SK-N-MC (cell line): Measurements from ENCODE around the gene CAPN12.

Experiments used
- DNase-seq: peaks from one replicate; pipeline ENCODE4 v3.0.0-alpha.2; 2011; ENCODE audit warnings: low read depth, low spot score
- H3K27ac ChIP-seq: fragments of 200-600 bp; sonication (generic); 2 replicates; pipeline ENCODE4 v1.5.1; 2016; ENCODE audit warnings: mixed run types
- H3K36me3 ChIP-seq: fragments of 200-600 bp; sonication (generic); 2 replicates; pipeline ENCODE4 v1.6.1; 2017; ENCODE audit warnings: antibody characterized with exemption, low read length, mixed read lengths; ENCODE audit not compliant: insufficient read depth
- H3K4me3 ChIP-seq: fragments of 200-600 bp; sonication (generic); 2 replicates; pipeline ENCODE4 v1.5.1; 2016
- H3K9ac ChIP-seq: fragments of 200-600 bp; sonication (generic); 2 replicates; pipeline ENCODE4 v1.8.0; 2017; ENCODE audit warnings: mixed run types, mixed read lengths; ENCODE audit not compliant: insufficient read length
- H3K9me3 ChIP-seq: fragments of 200-600 bp; sonication (generic); 2 replicates; pipeline ENCODE4 v1.6.1; 2017; ENCODE audit warnings: low read depth, mild to moderate bottlenecking, antibody characterized with exemption, low read length, moderate library complexity, mixed read lengths
- EZH2 ChIP-seq: fragments of 200-600 bp; sonication (generic); IDR thresholded peaks from one replicate; pipeline ENCODE4 v1.6.1; 2017; ENCODE audit warnings: antibody characterized with exemption
- FOXP2 ChIP-seq: optimal IDR thresholded peaks from 2 replicates; pipeline ENCODE3; 2011; ENCODE audit warnings: mild to moderate bottlenecking, moderate library complexity; ENCODE audit not compliant: insufficient read depth; ENCODE audit errors: extremely low read length, control extremely low read depth
- POLR2AphosphoS5 ChIP-seq: IDR thresholded peaks from 2 replicates; pipeline ENCODE4 v1.6.1; 2012; ENCODE audit warnings: mild to moderate bottlenecking, low read depth, low read length, borderline replicate concordance

The CAPN12 gene

DNA sequence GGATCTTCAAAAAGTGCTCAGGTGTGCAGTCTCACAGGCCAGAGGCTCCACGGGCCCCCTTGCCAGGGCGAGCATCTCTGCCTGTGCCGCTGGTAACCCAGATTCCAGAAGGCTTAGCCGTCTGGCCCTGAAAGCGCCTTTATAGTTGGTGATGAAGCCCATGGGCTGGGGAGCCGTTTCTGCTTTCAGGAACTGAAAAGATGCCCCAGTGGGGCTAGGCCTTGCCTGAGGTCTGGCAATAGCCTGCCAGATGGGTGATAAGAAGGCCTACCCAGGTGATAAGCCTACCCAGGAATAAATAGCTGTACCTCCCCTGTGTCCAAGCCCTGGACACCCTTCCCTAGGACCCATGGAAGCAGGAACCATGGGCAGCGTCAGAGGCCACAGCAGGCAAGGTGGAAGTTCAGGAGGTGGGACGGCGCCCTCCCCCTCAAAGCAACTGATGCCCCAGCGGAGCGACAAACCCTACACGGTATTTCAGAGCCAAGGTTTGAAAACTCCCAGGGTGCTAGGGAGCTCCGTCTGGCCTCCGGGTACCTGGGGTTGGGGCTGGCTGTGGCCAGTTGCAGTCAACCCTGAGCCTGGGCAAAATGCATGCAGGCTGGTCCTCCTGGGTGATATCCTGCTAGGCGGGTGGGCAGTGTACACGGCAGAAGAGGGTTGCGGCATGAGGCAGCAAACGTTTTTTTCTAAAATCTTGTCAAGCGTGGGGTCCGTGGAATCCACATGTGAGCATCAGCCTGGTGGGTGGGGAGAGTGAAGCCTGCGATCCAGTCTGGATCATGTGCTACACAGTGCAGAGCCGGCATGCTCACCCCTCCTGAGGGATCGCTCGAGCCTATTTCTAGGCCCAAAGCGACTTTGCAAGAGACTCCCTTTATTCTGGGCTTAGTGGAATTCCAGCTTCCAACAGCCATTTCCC lies 51.6 kb downstream of the CAPN12 start:
- H3K9me3 ChIP-seq, result no peaks in the 10 kb centered on the region
- no peak overlapping the region for H3K27ac ChIP-seq
- no peak overlapping the region for H3K4me3 ChIP-seq
- TF ChIP-seq FOXP2 (no peak), EZH2 (no peak), POLR2AphosphoS5 (no peak)
- no peak for DNase-seq
- no peak overlapping the region for H3K9ac ChIP-seq
- H3K36me3 ChIP-seq, result peaks cover 7% of the 10 kb centered on the region

DNA sequence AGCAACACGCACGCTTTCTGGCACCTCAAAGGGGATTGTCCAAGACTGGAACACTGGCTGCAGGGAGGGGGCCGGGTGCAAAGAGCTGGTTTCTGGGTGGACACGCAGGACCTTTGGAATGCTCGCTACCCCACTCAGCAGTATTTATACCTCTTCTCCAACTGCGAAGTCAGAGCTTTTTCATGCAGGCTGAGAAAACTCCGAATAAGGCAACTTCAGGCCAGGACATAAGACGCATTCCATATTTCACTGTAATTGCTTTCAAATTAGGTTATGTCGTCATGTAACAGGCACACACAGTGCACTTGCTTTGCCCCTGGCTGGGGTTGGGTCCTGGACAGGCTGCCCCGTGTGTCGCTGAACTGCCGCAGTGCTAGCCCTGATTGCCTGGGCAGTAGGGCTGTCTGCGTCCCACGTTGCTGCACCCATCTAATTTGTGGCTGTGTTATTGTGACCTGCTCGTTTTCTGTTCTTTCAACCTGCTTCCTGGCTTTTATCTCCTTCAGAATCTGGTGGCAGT lies 52.3 kb downstream of the CAPN12 start:
- Histone ChIP-seq H3K36me3 (peaks cover 13% of the 10 kb centered on the region), H3K27ac (no peak overlapping the region), H3K4me3 (no peak overlapping the region), H3K9ac (no peak overlapping the region), H3K9me3 (no peaks in the 10 kb centered on the region)
- TF ChIP-seq FOXP2 (no peak), POLR2AphosphoS5 (no peak), EZH2 (no peak)
- DNase-seq, result no peak

- Histone ChIP-seq H3K36me3 (peaks cover 13% of the 10 kb centered on the region), H3K9me3 (no peaks in the 10 kb centered on the region), H3K27ac (no peak overlapping the region), H3K4me3 (no peak overlapping the region), H3K9ac (no peak overlapping the region)
- no peak for TF ChIP-seq FOXP2
- TF ChIP-seq EZH2, result no peak
- TF ChIP-seq POLR2AphosphoS5, result no peak
- no peak for DNase-seq
Observed at GRCh38 chr19:38690832-38691231, 53.4 kb downstream of the CAPN12 start.

DNA sequence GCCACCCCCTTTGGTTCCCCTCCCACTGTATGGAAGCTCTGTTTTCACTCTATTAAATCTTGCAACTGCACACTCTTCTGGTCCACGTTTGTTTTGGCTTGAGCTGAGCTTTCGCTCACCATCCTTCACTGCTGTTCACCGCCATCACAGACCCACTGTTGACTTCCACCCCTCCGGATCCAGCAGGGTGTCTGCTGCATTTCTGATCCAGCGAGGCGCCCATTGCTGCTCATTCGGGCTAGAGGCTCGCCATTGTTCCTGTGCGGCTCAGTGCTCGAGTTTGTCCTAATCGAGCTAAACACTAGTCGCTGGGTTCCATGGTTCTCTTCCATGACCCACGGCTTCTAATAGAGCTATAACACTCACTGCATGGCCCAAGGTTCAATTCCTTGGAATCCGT lies 54.1 kb downstream of the CAPN12 start:
- H3K27ac ChIP-seq, result no peak overlapping the region
- TF ChIP-seq EZH2 (no peak), FOXP2 (no peak), POLR2AphosphoS5 (no peak)
- H3K9ac ChIP-seq, result no peak overlapping the region
- DNase-seq, result no peak
- H3K9me3 ChIP-seq, result no peaks in the 10 kb centered on the region
- no peak overlapping the region for H3K4me3 ChIP-seq
- peaks cover 13% of the 10 kb centered on the region for H3K36me3 ChIP-seq

GRCh38 chr19:38687837-38688378 lies 56.4 kb downstream of the CAPN12 start:
- Histone ChIP-seq H3K4me3 (no peak overlapping the region), H3K9ac (no peak overlapping the region), H3K27ac (no peak overlapping the region), H3K9me3 (no peaks in the 10 kb centered on the region), H3K36me3 (peaks cover 13% of the 10 kb centered on the region)
- no peak for DNase-seq
- no peak for TF ChIP-seq POLR2AphosphoS5

DNA sequence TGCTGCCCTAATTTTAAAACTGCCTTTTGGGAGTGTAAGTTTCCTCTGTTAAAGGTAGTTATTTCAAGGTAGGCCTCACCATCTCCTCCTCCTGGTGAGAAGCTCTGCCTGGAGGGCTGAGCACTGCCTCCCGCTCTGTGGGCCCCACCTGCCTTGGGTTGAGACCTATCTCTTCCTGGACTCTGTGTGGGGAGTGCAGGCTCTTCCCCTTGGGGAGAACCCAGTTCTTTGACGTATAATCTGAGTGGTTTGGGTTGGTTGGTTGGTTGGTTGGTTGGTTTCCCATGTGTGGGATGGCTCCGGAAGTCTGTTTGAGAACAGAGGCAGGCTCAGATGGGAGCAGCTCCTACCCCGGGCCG lies 57.8 kb downstream of the CAPN12 start:
- H3K9ac ChIP-seq, result no peak overlapping the region
- no peaks in the 10 kb centered on the region for H3K9me3 ChIP-seq
- no peak for TF ChIP-seq EZH2
- no peak for TF ChIP-seq FOXP2
- TF ChIP-seq POLR2AphosphoS5, result no peak
- H3K27ac ChIP-seq, result no peak overlapping the region
- H3K4me3 ChIP-seq, result no peak overlapping the region
- peaks cover 13% of the 10 kb centered on the region for H3K36me3 ChIP-seq
- DNase-seq, result no peak

GRCh38 chr19:38685666-38686529 lies 58.4 kb downstream of the CAPN12 start:
- Histone ChIP-seq H3K9ac (no peak overlapping the region), H3K27ac (no peak overlapping the region), H3K4me3 (no peak overlapping the region), H3K36me3 (peaks cover 13% of the 10 kb centered on the region), H3K9me3 (no peaks in the 10 kb centered on the region)
- TF ChIP-seq EZH2 (no peak), FOXP2 (no peak), POLR2AphosphoS5 (no peak)
- DNase-seq, result no peak
